ENCODE measurements around the gene NUMB.

The NUMB gene

DNA sequence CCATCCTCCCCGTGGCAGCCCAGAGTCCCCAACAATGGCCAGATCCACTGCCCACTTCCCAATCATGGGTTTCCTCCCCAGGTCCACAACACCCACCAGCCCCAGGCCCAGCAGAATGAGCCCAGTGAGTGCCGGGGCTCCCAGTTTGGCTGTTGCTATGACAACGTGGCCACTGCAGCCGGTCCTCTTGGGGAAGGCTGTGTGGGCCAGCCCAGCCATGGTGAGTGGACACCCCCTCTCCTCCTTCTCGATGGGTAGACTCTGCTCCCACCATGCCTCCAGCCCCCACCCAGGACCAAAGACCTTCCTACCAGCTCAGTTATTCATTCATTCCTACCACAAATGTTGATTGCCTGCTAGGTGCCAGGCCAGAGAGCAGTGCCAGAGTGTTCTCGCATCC is 197.3 kb downstream of the NUMB start:
- DNase-seq (ENCODE audit: low read depth in 2 of 2) = no peak

DNA sequence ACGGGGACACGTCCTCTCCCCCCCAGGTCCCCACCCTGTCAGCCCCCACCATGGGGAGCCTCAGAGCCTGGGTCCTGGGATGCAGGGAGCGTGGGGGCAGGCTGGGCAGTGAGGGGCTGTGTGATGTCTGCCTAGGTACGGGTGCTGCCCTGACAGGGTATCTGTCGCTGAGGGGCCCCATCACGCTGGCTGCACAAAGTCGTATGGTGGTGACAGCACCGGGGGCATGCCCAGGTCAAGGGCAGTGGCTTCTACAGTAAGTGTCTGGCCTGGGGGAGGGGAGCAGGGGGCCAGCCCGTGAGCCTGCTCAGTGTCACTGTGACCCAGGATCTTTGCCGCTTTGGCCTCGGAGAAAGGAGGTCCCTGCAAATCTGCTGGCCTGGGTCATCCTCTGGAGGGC is 197.8 kb downstream of the NUMB start:
- DNase-seq (ENCODE audit: low read depth in 2 of 2) = no peak

- no peak for DNase-seq (ENCODE audit: low read depth in 2 of 2)
These were observed 198.5 kb downstream of the NUMB start for GRCh38 chr14:73259837-73260236.

DNA sequence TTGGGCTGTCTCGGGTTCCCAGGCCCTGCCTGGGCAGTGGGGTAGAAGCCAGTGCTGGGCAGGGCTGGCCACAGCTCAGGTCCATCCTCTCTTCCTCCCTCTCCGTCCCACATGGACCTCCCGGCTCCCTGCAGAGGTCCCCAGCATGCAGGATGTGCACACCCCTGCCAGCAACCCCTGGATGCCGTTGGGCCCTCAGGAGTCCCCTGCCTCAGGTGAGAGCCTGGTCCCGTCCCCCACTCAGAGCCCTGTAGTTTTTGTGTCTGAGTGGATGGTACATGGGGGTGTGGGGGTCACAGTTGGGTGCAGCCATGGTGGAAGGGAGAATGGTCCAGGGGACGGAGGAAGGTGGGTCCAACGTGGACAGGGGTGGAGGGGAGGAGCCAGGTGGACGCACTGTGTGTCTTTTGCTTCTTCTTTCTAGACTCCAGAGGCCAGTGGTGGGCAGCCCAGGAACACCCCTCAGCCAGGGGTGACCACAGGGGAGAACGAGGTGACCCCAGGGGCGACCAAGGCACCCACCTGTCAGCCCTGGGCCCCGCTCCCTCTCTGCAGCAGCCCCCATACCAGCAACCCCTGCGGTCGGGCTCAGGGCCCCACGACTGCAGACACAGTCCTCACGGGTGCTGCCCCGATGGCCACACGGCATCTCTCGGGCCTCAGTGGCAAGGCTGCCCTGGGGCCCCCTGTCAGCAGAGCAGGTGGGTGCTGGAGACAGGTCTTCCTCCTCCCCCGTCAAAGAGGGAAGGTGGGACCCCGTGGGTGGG is 199.3 kb downstream of the NUMB start:
- DNase-seq (ENCODE audit: low read depth in 2 of 2) = no peak

GRCh38 chr14:73258076-73258475 is 200.3 kb downstream of the NUMB start:
- DNase-seq (ENCODE audit: low read depth in 2 of 2) = no peak

- DNase-seq (ENCODE audit: low read depth in 2 of 2) = no peak
These were observed 202.6 kb downstream of the NUMB start for GRCh38 chr14:73255693-73256225.

- no peak for DNase-seq (ENCODE audit: low read depth in 2 of 2)
These were observed 203.3 kb downstream of the NUMB start for GRCh38 chr14:73255005-73255400.

DNA sequence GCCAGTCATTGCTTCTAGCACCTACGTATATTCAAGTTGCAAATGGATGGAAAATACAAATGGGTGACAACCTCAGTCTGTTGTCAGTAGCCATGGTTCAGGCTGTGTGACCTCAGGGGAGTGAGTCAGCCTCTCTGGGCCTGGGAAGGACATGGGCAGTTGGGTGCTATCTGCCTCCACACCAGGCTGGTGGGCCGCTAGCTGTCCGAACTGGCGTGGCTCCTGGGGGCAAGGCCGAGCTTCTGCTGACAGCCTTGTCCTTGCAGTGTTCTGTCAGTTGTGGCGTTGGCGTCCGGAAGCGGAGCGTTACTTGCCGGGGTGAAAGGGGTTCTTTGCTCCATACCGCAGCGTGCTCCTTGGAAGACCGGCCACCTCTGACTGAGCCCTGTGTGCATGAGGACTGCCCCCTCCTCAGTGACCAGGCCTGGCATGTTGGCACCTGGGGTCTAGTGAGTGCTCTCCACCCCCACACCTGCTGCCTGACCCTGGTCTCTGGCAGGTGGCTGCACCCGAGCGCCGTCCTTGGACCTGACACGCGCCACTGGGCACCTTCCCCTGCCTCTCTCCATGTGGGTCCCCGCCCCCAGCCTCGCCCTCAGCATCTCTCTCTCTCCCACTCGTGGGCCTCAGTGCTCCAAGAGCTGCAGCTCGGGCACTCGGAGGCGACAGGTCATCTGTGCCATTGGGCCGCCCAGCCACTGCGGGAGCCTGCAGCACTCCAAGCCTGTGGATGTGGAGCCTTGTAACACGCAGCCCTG is 203.9 kb downstream of the NUMB start:
- DNase-seq (ENCODE audit: low read depth in 2 of 2) = no peak

- DNase-seq (ENCODE audit: low read depth in 2 of 2) = no peak
These were observed 204.6 kb downstream of the NUMB start for GRCh38 chr14:73253721-73254120.

- DNase-seq (ENCODE audit: low read depth in 2 of 2) = no peak
These were observed 205.1 kb downstream of the NUMB start for GRCh38 chr14:73253323-73253610.

GRCh38 chr14:73252491-73253322 is 205.6 kb downstream of the NUMB start:
- no peak for DNase-seq (ENCODE audit: low read depth in 2 of 2)

DNA sequence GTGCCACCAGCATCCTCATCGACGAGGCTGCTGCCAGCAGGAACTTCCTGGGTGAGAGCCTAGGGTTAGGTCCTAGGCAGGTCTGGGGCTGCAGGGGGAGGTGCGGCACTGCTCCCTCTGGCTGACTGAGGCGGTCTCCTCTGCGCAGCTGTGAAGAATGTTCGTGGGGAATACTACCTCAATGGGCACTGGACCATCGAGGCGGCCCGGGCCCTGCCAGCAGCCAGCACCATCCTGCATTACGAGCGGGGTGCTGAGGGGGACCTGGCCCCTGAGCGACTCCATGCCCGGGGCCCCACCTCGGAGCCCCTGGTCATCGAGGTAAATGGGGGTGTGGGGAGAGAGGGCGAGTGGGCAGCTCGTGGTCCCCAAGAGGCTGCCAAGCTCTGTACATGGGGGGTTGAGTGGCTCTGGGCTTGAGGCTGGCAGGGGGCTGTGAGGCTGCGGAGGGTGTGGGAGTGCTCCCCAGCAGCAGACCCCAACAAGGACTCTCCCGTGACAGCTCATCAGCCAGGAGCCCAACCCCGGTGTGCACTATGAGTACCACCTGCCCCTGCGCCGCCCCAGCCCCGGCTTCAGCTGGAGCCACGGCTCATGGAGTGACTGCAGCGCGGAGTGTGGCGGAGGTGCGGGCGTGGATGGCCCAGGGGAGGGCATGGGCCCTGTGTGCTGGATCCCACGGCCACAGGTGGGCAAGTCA is 206.7 kb downstream of the NUMB start:
- no peak for DNase-seq (ENCODE audit: low read depth in 2 of 2)

GRCh38 chr14:73250781-73251500 is 207.4 kb downstream of the NUMB start:
- no peak for DNase-seq (ENCODE audit: low read depth in 2 of 2)

DNA sequence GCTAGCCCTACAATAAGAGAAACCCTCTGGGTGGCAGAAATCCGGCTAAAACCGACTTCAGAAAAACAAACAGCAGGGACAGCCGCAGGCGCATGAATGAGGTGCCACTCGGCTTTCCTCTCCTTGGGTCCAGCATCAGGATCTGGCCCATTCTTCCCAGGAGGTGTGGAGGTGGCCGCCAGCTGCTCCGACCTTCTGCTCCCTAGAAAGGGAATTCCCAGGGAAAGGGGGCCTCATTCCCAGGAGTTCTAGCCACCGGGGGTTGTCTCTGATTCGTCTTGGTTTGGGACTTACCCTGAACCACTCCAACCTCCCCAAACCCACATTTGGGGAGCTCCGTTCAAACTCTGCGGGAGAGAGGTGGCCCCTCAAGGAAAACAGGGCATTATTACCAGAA is 208.0 kb downstream of the NUMB start:
- DNase-seq (ENCODE audit: low read depth in 2 of 2) = no peak

DNA sequence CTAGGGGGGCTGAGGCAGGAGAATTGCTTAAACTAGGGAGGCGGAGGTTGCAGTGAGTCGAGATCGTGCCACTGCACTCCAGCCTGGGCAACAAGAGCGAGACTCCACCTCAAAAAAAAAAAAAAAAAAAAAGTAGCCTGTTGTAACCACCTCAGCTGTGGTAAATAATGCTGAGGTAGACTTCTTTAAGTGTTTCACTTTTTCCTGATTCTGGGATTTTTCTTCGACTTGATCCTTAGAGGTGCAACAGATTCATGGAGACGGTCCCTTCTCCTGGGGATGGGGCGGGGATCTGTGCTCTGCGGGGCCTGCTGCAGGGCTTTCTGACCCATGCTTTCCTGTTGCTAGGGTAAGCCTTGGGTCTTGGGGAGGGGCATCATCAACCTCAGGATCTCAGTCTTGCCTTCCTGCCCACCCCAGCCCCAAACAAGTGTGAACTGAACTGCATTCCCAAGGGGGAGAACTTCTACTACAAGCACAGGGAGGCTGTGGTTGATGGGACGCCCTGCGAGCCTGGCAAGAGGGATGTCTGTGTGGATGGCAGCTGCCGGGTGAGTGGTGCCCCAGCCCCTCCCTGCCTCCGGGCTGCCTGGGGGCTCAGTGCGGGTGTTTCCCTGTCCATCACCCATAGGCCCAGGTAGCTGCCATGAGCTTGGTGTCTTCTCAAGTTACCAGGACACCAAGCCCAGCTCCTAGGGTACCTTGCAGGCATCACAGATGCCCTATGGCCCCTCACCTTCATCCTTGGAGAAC is 208.6 kb downstream of the NUMB start:
- DNase-seq (ENCODE audit: low read depth in 2 of 2) = no peak

- DNase-seq (ENCODE audit: low read depth in 2 of 2) = no peak
These were observed 209.2 kb downstream of the NUMB start for GRCh38 chr14:73249108-73249507.

DNA sequence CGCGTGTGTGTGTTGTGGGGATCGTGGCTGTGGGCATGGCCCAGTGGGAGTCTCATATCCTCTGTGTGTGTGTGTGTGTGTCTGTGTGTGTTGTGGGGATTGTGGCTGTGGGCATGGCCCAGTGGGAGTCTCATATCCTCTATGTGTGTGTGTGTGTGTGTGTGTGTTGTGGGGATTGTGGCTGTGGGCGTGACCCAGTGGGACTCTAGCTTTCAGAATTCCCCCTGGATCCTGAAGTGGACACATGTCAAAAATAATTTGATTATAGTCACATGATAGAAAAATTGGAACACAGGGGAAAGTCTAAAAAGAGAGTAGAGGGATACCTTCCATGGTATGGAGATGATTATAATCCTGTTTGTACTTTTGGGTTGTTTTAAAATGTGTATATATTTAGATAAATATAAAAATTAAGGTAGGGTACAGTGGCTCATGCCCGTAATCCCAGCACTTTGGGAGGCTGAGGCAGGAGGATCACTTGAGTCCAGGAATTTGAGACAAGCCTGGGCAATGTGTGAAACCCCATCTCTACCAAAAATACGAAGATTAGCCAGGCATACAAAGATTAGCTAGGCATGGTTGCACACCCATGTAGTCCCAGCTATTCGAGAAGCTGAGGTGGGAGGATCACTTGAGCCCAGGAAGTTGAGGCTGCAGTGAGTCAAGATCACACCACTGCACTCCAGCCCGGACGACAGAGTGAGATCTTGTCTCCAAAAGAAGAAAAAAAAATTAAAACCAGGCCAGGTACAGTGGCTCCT is 210.1 kb downstream of the NUMB start:
- DNase-seq (ENCODE audit: low read depth in 2 of 2) = no peak

DNA sequence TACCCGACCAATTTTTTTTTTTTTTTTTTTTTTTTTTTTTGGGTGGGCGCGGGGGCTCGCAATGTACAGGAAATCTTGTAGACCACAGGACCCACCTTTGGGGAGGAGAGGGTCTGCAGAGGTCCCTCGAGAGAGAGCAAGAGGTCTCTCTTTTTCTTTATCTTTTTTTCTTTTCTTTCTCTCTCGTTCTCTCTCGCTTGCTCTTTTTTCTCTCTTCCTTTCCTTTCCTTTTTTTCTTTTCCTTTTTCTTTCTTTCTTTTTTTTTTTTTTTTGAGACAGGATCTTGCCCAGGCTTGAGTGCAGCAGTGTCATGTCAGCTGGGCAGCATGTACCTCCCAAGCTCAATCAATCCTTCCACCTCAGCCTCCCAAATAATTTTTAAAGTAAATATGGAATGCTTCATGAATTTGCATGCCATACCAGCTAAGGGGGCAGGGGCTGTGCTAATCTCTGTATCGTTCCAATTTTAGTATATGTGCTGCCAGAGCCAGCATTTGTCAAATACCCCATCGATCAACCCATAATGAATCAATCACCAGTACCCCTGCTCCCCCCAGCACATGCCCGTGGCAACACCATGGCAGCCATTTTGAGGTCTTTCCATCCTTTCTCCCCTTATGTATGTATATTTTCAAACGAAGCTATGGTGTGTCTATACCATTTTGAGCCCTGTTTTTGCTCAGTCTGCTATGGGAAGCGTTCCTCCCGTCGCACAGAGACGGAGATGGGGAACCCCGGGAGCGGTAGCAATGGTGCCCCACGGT is 211.8 kb downstream of the NUMB start:
- DNase-seq (ENCODE audit: low read depth in 2 of 2) = no peak
